NCI-H1092 treated with DMSO at 0.1 percent for 48 hours (cell line): ENCODE data around the gene SLC4A8.
"Not testable (repeated sequence)": the region's sequence is repeated elsewhere in the genome, so short reads cannot be mapped to it uniquely, and the experiment has no call there.

Experiments used
- DNase-seq: peaks from one replicate; lab custom pipeline; 2025; lab: John Stamatoyannopoulos, UW

SLC4A8 gene

DNA sequence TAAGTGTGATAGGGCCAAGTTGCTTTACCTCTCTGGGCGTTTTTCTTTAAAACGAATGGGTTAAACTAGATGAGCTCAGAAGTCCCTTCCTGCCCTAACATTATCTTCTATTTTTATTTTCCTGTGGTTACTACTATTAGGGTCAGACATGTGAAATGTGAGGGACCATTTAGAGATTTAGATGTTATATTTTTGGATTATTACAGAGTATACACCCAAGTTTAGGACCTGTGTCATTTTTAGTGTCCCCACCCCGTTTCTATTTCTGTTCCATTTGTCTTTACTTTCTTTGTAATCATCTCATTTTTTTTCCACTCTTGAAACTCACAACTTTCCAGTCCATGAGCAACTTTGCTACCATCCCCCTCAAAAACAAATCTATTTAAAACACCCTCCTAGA is 56.3 kb downstream of the SLC4A8 start:
- no peak for DNase-seq

- no peak for DNase-seq
Measured at GRCh38 chr12:51482929-51483697, 58.5 kb downstream of the SLC4A8 start.

GRCh38 chr12:51484119-51484518 is 59.5 kb downstream of the SLC4A8 start:
- DNase-seq: no peak

DNA sequence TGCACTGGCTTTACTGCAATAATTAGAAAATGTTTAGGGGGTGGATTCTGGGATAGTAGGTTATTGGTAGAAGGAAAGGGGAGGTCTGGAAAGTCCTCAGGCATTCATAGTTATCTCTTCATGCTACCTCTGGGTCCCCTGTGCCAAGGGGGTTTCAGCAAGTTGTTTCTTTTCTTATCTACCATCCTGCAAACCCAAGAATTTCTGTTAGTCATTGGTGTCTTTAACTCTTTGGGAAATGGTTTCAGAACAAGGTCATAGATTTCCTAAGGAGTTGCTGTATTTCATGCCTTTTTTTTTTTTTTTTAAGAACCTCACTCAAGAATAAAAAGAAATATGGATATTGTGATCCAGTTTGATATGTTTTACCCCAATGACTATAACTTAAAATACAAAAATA is 63.6 kb downstream of the SLC4A8 start:
- no peak for DNase-seq

- DNase-seq: no peak
Measured at GRCh38 chr12:51493281-51493680, 68.7 kb downstream of the SLC4A8 start.

DNA sequence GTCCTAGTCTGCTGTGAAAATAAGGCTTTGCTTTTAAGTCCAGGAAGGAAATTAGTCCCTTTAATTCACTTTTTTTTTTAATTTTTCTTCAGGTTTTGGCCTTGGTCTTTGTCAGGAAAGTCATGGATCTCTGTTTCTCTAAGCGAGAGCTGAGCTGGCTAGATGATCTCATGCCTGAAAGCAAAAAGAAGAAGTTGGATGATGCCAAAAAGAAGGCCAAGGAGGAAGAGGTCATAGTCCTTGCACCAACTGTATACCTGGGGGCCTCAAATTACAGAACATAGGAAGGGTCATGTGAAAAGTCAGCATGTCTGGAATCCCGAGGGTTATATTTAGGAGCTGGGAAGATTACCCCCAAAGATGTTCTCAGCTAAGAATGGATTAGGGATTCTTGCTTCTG is 72.3 kb downstream of the SLC4A8 start:
- no peak for DNase-seq

DNA sequence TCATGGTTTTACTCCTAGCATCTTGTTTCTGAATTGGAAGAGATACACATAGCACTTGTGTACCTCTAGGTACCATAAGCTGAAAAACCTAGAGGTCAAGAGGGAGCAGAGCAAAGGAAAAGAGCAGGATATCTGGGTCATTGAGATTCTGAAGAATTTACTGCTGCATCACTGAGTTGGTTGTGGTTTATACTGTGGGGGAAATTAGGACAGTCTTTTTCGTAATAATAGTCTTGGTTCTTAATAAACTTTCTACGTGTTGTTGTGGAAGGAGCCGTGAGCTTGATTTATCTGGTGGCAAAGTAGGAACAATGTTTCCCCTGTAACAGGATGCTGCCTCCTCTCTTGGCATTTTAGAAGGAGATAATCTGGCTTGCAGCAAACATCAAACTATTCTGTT is 80.2 kb downstream of the SLC4A8 start:
- no peak for DNase-seq

GRCh38 chr12:51505360-51506105 is 80.9 kb downstream of the SLC4A8 start:
- DNase-seq: no peak

DNA sequence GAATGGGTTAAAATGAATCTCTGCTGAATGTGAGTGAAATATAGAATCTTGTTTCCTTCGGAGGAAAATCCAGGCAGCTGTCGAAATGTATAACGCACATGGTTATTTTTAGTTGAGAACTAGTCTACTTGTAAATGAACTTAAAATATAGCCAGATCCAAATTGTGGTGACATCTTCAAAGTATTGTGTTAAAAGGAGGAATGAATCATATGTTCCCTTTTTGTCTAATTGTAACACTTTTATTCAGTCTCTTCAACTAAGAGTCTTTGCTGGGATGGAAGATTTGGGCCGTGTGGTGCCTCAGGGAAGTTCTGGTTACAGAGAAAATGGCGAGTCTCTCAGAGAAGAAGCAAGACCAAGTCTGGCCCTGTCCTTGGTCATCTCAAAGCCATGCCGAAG is 82.5 kb downstream of the SLC4A8 start:
- no peak for DNase-seq

DNA sequence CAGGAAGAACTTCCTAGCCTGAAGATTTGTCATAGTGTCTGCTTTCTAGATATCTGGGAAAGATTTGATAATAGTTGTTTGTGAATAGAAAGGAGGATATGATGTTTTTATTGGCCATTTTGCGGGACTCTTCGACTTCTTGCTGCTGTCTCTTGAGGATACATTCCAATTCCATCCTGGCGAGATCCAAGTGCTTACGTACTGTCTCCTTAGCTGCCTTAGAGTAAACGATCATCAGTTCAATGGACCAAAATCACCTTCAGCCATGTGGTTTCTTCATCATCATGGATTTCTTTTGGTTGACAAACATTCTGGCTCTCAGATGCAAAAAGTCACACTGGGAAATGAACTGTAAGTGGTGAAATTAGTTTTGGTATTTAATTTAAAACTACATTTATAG is 83.7 kb downstream of the SLC4A8 start:
- no peak for DNase-seq

DNA sequence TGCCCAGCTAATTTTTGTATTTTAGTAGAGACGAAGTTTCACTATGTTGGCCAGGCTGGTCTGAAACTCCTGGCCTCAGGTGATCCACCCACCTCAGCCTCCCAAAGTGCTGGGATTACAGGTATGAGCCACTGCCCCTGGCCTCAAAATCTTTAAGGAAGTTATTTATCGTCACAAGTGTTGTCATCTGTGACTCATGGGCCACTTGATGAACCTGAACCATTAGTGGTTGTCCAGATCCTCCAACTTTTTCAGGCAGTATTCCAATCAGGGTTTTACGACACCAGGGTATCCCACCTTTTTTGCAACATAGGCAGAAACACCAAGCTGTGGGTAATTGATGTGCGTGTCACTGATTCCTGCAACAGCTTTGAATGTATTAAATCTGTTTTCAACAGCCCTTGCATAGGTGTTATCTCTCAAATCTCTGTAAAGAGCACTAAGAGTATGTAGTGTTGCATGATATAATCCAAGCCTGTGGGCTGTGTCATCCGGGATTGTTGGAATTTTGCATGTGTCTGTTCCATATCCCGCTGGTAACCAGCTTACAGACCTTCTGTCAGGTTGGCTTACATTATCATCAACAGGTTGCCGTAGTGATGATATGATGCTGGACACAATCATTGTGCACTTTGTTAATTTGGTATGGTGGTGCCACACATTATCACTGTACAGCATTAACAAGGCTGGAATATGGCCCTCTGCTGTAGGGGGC is 87.1 kb downstream of the SLC4A8 start:
- no peak for DNase-seq

GRCh38 chr12:51512438-51512837 is 87.8 kb downstream of the SLC4A8 start:
- no peak for DNase-seq

- DNase-seq: not testable (repeated sequence)
Measured at GRCh38 chr12:51515037-51515436, 90.4 kb downstream of the SLC4A8 start.

DNA sequence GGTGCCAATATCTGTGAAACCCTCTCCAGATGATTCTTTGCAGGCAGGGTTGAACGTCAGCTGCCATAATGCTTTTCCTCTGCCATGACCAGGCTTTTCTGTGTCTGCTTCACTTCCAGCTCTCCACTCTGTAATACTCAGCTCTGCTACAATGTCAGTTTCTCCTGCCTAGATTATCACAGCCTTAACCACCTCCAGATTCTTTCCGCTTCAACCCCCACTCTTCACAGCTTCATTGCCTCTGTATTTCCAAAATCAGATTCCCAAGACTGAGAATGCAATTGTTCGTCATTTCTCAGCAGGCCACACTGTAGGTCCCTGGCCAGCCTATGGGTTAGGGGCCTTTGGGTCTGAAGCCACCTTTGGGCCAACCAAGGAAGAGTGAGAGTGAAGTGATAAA is 92.7 kb downstream of the SLC4A8 start:
- no peak for DNase-seq

GRCh38 chr12:51517800-51518199 is 93.2 kb downstream of the SLC4A8 start:
- no peak for DNase-seq

DNA sequence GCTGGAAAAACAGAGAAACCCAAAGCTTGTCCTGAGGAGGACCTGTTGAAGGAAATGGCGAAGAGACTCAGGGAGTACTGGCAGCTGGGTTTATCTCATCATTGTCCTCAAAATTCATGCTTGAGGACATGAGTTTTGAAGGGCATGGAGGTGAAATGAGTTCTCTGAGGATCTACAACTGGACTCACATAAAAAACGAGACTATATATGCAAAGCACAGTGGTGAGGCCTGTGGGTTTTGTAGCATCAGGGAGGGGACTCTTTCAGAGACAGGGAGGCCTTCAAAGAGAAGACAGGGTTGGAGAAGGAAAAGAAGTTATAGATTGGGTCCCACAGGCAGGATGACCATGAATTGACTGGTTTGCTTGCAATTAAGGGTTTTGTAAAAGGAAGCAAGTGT is 95.1 kb downstream of the SLC4A8 start:
- no peak for DNase-seq

GRCh38 chr12:51520576-51521325 is 96.1 kb downstream of the SLC4A8 start:
- DNase-seq: no peak

- DNase-seq: peak; percentile 1
Measured at GRCh38 chr12:51521554-51522276, 97.1 kb downstream of the SLC4A8 start.

- no peak for DNase-seq
Measured at GRCh38 chr12:51522696-51523095, 98.1 kb downstream of the SLC4A8 start.

DNA sequence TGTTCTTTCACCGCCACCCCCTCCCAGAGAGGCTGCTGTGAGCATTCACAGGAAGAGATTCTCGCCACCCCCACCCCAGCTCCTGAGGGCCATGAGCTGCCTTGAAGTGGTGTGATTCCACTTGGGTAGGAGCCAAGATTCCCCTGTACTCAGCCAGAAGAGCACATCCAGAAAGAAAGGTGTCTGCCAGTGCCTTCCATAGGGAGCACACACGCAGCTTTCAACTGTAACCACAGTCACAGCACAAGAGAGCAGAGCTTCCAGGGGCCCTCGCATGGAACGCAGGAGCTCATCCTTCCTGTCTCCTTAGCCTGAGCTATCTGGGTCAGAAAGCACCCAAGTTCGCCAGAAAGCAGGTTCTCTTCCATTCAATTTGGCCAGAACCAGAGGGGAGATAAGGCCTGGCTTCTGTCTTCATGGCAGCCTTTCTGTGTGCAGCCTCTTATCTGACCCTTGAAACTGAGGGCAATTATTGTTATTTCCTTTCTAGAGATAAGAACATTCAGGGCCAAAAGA is 99.8 kb downstream of the SLC4A8 start:
- DNase-seq: no peak

DNA sequence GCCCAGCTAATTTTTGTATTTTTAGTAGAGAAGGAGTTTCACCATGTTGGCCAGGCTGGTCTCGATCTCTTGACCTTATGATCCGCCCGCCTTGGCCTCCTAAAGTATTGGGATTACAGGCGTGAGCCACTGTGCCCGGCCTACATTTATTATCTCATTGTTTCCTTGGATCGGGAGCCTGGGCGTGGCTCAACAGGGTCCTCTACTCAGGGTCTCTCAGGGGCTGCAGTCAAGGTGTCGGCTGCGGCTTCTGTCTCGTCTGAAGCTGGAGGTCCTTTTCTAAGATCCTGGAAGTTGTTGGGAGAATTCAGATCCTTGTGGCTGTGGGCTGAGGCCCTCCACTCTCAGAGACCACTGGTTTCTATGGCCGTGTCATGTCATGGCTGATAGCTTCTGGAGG is 100.9 kb downstream of the SLC4A8 start:
- DNase-seq: no peak
